Stimulated activated CD4-positive, alpha-beta T cell treated with anti-CD3 and anti-CD28 coated beads, Interleukin-1b, Interleukin-23, amount 100 ng/mL, for 48 hours (primary cell): ENCODE data around the gene ZCCHC17.

Source experiments
- DNase-seq: peaks from one replicate; pipeline ENCODE4 v3.0.0-alpha.2; 2020

Gene ZCCHC17

GRCh38 chr1:31397360-31398095 lies 100.7 kb downstream of the ZCCHC17 start:
- no peak for DNase-seq

- DNase-seq = no peak
Observed at GRCh38 chr1:31398246-31398645, 101.4 kb downstream of the ZCCHC17 start.

GRCh38 chr1:31399976-31400375 lies 103.1 kb downstream of the ZCCHC17 start:
- no peak for DNase-seq

- no peak for DNase-seq
Observed at GRCh38 chr1:31400393-31400792, 103.6 kb downstream of the ZCCHC17 start.

- no peak for DNase-seq
Observed at GRCh38 chr1:31401241-31401640, 104.4 kb downstream of the ZCCHC17 start.

- no peak for DNase-seq
Observed at GRCh38 chr1:31405578-31406245, 108.9 kb downstream of the ZCCHC17 start.

- DNase-seq = no peak
Observed at GRCh38 chr1:31407029-31407626, 110.3 kb downstream of the ZCCHC17 start.

- no peak for DNase-seq
Observed at GRCh38 chr1:31408788-31409318, 112.0 kb downstream of the ZCCHC17 start.

GRCh38 chr1:31409946-31410858 lies 113.4 kb downstream of the ZCCHC17 start:
- DNase-seq = no peak

- DNase-seq = no peak
Observed at GRCh38 chr1:31410871-31411270, 114.0 kb downstream of the ZCCHC17 start.

GRCh38 chr1:31412205-31412604 lies 115.4 kb downstream of the ZCCHC17 start:
- DNase-seq = no peak

- DNase-seq = no peak
Observed at GRCh38 chr1:31412732-31413404, 116.0 kb downstream of the ZCCHC17 start, which contains the start of gene SERINC2. SERINC2 (plus strand) TSS chr1:31413213; CDS start chr1:31413266, 53 bp downstream.

- no peak for DNase-seq
Observed at GRCh38 chr1:31413405-31414001, 116.7 kb downstream of the ZCCHC17 start.
